ENCODE results near the gene ZNF697.

GRCh38 chr1:119632841-119633240, 15.2 kb downstream of the ZNF697 start:
- TF ChIP-seq CTCF (IDR thresholded peaks at IDR 0.05; ENCODE audit: insufficient read depth, low read length, poor library complexity, severe bottlenecking), result no peak
- no peak for TF ChIP-seq EZH2phosphoT487 (conservative IDR thresholded peaks at IDR 0.05; ENCODE audit: low read length)

Data from SU-DHL-6 (cell line).